ENCODE data around the gene ARHGEF18.
"Not testable (repeated sequence)": the region's sequence is repeated elsewhere in the genome, so short reads cannot be mapped to it uniquely, and the experiment has no call there.

ARHGEF18 gene

DNA sequence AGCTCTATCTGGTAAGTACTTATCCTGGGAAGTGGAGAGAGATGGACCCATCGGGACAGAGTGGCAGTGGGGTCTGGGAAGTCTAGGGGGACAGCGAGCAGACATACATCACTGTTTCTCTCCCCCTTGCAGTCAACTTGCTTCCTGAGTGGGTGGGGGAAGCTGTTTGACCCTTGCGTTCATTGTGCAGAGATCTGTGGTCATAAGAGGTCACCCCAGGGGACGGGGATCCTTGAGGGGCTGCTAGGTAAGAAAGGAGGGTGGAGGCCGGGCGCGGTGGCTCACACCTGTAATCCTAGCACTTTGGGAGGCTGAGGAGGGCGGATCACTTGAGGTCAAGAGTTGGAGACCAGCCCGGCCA lies 474 bp downstream of the ARHGEF18 start:
- DNase-seq = no peak

DNA sequence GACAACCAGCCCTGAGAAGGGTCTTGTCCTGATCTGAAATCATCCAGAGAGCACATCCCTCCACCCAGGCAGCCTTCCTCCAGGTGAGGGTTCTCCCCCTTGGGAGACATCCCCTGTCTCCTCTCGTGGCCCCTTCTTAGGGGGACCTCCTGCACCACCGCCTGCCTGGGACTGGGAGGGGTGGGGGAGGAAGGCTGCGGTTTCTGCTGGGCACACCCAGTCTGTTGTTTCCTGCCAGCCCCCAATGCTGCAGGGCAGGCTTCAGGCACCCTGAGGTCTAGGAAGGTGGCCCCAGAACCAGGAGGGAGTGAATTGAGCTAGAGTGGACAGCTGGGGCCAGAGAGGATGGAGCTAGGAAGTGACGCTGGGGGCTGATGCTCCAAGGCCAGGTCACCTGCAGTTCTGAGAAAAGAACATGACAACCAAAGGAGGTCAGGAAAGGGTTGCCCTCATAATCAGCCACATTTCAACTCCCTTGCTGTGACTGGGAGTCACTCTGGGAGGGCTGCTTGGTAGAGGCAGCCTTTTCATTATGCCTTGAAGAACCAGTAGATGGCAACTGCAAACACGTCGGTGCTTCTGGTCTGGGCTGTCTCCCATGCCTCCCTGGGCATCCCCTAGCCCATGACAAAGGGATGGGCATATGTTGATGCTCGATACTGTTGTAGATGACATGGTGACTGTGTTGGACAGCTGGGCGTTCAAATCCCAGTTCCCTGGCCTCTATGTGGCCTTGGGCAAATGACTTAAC lies 1.4 kb downstream of the ARHGEF18 start:
- peak; percentile 64 for DNase-seq

DNA sequence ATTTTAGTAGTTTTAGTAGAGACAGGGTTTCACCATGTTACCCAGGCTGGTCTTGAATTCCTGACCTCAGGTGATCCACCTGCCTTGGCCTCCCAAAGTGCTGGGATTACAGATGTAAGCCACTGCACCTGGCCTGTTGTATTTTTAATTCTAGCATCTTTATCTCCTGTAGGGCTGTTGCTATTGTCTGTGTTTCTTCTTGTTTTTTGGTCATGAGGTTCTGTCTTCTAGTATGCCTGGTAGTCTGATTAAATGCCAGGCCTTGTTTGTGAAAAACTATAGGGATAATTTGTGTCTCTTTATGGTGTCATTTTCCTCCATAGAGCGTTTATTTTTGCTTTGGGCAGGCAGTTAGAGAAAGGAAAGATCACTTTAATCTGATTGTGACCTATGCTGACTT lies 3.1 kb downstream of the ARHGEF18 start:
- no peak for DNase-seq

DNA sequence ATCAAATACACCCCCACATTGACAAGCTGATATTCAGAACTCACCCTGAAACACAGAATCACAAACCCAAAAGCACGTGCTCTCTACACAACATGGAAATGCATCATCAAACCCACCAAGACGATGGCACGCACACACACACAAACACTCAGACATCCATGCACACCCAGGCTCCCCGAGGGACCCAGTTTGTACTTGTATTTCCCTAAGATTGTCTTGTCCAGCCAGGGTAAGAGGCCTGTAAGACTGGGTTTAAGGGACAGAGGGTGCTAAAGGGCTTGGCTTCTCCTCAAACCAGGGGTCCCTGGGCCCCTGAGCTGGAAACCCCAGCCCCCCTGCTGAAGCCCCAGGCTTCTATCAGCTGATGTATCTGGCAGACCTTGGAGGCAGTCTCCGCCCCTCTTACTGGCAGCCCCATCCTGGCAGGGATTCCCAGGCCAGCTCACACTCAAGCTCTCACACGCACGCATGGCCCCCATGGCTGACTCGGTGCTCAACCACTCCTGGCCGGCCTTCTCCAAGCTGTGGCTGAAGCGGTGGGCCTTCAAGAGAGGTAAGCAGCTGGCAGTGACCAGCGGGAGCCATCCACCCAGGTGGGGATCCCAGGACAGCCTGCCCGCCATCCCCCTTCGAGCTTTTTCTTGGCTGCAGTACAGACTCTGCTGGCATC lies 6.5 kb downstream of the ARHGEF18 start:
- DNase-seq = no peak

DNA sequence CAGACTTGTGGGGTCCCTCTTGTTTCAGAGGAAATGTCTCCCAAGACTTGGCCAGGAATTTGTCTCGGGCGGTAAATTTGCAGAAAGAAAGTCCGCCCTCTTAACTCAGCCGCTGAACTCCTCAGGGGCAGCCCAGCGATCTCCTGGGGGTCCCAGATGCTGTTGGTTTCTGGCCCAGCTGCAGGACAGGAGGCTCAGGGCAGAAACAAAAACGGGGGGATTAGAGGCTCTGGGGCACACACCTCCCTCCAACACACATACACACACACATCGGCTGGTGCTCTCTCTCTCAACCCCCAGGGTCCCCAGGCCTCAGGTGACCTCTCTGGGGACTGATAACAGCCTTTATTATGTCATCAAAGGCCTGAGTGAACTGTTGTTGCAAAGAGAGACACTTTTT lies 7.1 kb downstream of the ARHGEF18 start:
- DNase-seq = no peak

DNA sequence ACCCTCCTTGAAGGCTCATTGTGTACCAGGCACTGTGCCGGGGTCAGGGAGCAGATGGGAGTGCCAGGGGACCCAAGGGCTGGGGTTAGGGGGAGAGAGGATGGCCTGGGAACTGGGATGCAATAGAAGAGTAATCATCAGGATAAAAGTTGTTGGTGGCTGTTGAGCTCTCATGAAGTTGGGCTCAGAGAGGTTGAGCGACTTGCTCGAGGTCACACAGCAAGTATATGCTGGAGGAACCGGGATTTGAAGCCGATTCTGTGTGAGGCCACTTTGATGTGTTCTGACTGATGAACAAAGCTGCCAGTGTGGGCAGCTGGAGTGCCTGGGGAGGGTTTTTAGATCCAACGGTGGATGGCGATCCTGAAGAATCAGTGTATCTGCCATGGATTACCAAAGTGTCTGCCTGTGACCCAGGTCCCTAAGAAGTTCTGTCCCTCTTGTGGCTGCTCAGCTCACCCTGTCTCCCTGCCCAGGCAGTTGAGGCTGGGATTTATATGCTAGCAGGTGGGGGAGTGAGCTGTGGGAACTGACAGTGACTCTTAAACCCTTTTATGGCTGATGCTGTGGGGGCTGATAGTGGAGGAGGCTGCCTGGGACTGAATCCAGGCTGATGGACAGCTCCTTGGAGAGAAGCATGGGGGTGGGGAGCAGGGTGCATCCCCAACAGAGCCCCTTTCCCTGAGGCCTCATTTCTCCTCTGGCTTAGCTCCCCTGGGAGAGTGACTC lies 8.3 kb downstream of the ARHGEF18 start:
- DNase-seq = no peak

DNA sequence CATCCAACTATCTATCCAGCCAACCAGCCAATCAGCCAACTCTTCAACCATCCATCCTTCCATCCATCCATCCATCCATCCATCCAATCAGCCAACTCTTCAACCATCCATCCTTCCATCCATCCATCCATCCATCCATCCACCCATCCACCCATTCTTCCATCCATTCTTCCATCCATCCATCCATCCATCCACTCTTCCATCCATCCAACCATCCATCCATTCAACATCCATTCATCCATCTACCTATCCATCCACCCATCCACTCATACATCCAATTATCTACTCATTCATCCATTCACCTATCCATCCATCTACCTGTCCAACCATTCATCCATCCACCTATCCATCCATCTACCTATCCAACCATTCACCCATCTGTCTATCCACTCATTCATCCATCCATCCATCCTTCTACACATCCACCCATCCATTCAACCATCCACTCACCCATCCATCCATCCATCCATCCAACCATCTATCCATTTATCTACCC lies 9.4 kb downstream of the ARHGEF18 start:
- no peak for DNase-seq

DNA sequence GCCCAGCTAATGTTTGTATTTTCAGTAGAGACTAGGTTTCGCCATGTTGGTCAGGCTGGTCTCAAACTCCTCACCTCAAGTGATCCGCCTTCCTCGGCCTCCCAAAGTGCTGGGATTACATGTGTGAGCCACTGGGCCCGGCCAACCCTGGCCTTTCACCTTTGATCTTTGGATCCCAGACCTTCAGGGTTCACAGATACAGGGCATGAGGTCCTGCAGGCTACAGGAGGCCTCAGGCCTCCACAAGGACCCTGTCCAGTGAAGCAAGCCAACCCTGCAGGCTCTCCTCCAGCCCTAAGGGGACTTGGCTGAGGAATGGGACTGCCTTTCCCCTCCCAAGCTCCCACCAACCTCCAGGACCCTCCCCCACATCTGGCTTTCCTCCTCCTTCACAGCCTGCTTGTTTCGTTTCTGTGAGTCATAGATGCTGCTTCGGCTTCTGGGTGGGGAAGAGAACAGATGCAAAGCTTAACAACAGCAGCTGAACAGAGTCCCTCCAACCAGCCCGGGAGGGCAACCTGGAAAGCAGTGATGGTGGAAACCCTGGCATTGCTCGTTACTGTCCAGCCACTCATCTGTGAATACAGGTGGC lies 11.8 kb downstream of the ARHGEF18 start:
- no peak for DNase-seq

DNA sequence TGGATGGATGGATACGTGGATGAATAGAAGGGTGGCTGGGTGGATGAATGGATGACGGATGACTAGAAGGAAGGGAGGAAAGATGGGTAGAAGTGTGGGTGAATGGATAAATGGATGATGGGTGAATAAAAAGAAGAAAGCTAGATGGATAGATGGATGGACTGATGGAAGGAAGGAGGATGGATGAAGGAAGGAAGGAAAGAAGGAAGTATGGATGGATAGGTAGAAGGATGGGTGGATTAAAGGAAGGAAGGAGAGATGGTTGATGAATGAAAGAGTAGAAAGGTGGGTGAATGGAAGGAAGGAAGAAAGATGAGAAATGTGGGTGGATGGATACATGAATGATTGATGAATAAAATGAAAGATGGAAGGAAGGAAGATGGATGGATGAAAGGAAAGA lies 14.5 kb downstream of the ARHGEF18 start:
- no peak for DNase-seq

DNA sequence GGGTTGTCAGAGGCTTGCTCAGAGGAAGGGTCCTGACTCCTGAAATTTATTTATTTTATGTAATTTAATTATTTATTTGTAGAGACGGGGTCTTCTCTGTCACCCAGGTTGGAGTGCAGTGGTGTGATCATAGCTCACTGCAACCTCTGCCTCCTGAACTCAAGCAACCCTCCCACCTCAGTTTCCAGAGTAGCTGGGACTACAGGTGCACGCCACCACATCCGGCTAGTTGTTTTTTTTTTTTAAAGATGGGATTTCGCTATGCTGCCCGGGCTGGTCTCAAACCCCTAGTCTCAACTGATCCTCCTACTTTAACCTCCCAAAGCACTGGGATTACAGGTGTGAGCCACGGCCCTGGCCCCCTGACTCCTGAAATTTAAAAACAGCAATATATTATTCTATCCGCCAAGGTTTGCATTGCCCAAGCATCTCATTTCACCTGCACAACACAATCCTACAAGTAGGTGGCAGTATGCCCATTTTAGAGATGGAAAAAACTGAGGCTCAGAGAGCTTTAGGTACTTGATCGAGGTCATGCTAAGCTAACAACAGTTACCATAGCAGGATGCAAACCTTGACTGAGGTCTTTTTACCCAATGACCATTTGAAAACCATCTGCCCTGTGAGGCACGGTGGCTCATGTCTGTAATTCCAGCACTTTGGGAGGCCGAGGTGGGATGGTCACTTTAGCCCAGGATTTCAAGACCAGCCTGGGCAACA lies 18.1 kb downstream of the ARHGEF18 start:
- DNase-seq = peak; percentile 57

DNA sequence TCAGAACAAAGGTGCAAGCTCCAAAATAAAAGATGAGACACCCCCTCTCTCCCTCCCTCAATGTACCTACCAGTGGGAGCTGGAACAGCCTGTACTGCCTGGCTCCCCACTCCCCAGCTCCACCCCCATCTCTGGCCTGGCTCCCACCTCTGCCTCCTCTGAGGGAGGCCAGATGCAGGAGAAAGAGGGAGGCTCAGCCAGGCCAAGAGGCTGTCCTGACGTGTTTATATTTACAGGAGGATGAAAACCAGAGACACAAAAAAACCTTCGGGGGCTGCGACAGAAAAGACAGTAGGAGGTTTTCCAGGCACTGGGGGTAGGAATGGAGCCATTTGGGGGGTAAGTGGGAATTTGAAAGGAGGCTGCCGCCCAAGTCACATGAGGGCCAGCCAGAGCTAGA lies 19.7 kb downstream of the ARHGEF18 start:
- no peak for DNase-seq

DNA sequence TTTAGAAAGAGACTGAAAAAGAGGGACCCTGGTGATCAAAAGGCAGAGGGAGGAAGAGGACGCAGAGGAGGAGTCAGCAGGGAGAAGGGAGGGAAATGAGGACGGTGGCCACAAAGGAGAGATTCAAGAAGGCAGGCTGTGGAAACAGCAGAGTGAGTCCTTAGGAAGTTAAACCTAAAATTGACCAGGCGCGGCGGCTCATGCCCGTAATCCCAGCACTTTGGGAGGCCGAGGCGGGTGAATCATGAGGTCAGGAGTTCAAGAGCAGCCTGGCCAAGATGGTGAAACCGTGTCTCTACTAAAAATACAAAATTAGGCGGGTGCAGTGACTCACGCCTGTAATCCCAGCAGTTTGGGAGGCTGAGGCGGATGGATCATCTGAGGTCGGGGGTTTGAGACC lies 20.1 kb downstream of the ARHGEF18 start:
- not testable (repeated sequence) for DNase-seq

DNA sequence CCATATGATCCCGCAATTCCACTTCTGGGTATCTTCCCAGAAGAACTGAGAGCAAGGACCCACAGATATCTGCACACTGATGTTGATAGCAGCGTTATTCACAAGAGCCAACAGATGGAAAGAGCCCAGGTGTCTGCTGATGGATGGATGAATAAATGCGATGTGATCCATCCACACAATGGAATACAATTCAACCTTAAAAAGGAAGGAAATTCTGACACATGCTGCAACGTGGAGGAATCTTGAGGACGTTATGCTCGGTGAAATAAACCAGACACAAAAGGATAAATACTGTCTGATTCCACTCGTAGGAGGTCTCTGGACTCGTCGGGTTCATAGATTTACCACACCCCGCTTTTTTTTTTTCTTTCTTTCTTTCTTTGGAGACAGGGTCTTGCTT lies 21.8 kb downstream of the ARHGEF18 start:
- DNase-seq = no peak

DNA sequence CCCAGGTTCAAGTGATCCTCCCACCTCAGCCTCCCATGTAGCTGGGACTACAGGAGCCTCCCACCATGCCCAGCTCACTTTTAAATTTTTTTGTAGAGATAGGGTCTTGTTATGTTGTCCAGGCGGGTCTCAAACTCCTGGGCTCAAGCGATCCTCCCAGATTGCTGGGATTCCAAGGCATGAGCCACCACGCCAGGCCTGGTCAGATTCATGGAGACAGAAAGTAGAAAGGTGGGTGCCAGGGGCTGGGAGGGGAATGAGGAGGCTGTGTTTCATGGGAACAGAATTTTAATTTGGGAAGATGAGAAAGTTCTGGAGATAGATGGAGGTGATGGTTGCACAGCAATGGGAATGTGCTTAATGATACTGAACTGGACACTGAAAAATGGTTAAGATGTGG lies 22.3 kb downstream of the ARHGEF18 start:
- DNase-seq = no peak

DNA sequence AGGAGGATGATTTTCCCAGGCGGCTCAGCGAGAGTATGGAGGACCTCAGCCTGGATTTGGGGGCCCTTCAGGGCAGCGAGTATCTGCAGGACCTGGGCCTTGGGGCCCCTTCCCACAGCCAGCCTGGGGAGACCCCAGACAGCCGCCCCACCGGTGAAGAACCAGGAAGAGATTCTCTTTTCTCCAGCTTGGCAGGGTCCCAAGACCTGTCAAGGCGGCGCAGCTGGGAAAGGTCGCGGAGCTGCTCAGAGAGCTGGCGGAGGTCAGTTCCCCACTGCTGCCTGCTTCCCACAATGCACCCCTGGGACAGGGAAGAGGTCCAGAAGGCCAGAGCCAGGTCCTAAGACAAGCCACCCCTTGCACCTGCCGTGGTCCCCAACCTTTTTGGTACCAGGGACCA lies 24.1 kb downstream of the ARHGEF18 start:
- DNase-seq = no peak

DNA sequence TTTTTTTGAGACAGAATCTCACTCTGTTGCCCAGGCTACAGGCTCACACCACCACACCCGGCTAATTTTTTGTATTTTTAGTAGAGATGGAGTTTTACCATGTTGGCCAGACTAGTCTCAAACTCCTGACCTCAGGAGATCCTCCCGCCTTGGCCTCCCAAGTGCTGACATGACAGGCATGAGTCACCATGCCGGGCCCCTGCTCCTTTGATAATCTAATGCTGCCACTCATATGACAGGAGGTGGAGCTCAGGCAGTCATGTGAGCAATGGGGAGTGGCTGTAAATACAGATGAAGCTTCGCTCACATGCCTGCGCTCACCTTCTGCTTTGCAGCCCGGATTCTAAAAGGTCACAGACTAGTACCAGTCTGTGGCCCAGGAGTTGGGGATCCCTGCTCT lies 25.1 kb downstream of the ARHGEF18 start:
- DNase-seq = no peak

DNA sequence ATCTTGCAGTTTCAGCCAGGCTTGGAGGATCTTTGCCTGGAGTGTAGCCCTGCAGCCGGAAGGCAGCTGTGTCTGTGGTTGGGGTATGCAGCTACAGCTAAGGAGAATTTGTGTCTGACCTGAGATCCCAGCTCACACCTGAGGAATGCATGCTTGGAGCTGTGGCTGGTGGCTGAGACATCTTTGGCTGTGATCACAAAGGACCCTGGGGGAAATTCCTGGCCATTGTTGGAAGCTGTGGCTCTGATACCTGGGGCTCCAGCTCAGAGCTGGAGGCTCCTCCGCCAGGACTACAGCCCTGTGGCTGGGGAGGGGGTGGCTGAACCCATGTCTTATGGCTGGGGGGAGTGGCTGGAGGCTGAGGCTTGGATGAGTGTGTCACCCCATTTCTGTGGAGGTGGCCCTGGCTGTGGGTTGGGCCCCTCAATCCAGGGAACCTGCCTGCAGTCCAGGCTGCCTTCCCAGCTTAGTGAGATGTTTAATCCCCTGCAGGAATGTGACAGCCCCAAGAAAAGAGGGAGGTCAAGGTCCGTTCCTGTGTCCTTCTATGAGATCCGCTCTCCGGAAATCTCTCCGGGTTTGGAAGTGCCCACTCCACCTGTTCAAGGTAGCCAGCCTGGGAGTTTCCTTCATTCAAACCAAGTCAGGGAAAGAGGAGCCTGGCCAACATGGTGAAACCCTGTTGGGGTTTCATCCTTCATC lies 27.6 kb downstream of the ARHGEF18 start:
- no peak for DNase-seq

DNA sequence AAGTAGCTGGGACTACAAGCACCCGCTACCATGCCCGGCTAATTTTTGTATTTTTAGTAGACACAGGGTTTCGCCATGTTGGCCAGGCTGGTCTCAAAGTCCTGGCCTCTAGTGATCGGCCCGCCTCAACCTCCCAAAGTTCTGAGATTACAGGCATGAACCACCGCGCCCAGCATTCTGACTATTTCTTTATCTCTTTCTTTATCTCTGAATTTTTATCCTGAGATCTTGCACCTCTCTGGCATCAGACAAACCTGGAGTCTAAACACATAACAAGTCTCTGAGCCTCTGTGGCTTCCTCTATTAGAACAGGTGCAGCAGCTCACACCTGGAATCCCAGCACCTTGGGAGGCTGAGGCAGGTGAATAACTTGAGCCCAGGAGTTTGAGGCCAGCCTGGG lies 28.5 kb downstream of the ARHGEF18 start:
- no peak for DNase-seq

DNA sequence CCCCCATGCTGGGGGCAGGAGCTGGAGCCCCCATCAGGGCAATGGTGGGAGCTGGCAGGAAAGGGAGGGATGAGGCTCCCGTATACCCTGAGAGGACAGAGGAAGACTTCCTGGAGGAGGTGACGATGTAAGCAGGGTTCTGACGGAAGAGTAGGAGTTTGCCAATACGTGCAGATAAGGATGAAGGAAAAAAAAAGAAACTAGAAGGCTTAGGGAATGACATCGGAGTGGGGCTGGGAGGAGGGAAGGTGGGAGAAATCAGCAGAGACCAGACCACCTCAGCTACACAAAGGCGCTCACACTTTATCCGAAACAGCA lies 32.3 kb downstream of the ARHGEF18 start:
- DNase-seq = no peak

DNA sequence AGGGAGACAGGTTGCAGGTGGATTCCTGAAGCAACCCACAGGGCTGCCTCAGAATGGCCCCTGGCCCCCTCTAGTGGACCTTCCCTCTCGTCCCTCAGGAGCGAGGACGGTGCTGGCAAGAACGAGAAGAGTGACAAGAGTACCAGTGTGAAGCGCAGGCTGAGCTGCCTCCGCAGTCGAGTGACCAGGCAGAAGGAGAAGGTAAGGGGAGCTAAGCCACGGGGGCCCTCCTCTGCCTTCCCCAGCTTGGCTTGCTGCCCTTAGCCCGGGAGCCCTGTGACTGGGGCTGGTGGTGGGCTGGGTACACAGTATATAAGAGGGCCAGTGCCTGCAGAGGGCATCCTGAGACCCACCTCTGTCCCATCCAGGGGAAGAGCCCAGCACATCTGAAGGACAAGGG lies 34.0 kb downstream of the ARHGEF18 start:
- DNase-seq = no peak

DNA sequence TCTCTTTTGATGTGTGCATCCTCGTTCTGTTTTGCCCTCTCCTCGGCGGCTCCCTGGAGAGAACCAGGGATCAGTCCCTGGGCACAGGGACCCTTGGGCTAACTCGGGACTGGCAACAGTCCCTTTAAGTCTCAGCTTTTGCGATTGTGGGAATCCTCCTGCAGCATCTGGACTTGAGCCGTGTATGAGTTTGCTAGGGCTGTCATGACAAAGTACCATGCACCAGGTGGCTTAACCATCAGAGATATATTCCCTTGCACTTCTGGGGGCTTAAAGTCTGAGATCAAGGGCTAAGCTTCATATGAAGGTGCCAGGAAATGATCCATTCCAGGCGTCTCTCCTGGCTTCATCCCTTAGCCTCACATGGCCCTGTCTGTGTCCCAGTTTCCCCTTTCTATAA lies 34.5 kb downstream of the ARHGEF18 start:
- DNase-seq = no peak

DNA sequence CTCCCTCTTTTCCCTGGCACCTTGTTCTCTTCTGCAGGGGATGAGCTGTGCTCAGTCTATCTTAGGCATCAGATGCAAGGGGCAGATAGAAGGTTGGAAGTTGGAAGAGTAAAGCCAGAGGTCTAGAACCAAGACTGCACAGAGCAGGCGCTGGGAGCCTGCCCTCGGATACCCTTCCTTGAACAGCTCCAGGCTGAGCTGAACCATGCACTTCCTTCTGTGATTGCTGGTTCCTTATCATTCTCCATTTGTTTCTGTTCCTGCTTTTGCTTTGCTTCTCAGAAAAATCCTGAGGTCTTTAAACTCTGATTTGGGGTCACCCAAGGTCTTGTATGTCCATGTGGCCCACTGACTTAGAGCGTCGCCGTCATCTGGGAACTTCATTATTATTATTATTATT lies 36.3 kb downstream of the ARHGEF18 start:
- no peak for DNase-seq

DNA sequence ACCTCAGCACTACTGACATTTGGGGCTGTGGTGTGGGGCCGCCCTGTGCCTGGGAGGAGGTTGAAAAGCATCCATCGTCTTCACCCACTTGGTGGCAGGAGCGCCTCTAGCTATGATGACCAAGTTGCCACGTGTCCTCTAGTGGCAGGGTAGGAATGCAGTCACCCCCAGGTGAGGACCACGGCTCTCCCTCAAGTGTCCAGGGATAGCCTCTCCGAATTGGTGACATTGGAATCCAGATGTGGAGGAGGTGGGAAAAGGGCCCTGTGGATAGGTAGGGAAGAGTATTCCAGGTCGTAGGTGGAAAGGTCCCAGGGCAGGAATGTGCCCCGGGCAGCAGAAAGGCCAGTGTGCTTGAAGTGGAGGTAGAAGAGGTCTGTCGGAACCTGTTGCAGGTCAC lies 37.6 kb downstream of the ARHGEF18 start:
- DNase-seq = no peak

Measured in CD4-positive, alpha-beta T cell treated with Interleukin-17A for 1 hour (primary cell).